Fibroblast of pulmonary artery (primary cell): ENCODE data around the gene PRKCE.

ENCODE experiments used
- DNase-seq: peaks from one replicate; pipeline ENCODE4 v3.0.0-alpha.2; 2010; ENCODE audit warnings: low read depth
- H3K4me3 ChIP-seq: replicated peaks from 2 replicates; pipeline ENCODE4 v1.5.1; 2011; ENCODE audit warnings: low read depth, mild to moderate bottlenecking, control low read depth, low read length, moderate library complexity
- TF ChIP-seq, protein P1 (sequence below): IDR thresholded peaks from 2 replicates; pipeline ENCODE4 v1.5.1; 2011; ENCODE audit warnings: mild to moderate bottlenecking, control low read depth, low read length, inconsistent platforms; ENCODE audit errors: missing control alignments

Gene PRKCE

DNA sequence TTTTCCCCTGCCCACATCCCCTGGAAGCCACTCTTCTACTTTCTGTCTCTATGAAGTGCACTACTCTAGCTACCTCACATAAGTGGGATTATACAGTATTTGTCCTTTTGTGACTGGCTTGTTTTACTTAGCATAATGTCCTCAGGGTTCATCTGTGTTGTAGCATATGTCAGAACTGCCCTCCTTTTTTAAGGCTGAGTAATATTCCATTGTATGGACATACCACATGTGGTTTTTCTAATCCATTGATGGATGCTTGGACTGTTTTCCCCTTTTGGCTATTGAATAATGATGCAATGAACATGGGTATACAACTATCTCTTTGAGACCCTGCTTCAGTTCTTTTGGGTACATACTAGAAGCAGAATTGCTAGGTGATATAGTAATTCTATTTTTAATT, 95.9 kb downstream of the PRKCE start:
- TF ChIP-seq, protein P1, sequence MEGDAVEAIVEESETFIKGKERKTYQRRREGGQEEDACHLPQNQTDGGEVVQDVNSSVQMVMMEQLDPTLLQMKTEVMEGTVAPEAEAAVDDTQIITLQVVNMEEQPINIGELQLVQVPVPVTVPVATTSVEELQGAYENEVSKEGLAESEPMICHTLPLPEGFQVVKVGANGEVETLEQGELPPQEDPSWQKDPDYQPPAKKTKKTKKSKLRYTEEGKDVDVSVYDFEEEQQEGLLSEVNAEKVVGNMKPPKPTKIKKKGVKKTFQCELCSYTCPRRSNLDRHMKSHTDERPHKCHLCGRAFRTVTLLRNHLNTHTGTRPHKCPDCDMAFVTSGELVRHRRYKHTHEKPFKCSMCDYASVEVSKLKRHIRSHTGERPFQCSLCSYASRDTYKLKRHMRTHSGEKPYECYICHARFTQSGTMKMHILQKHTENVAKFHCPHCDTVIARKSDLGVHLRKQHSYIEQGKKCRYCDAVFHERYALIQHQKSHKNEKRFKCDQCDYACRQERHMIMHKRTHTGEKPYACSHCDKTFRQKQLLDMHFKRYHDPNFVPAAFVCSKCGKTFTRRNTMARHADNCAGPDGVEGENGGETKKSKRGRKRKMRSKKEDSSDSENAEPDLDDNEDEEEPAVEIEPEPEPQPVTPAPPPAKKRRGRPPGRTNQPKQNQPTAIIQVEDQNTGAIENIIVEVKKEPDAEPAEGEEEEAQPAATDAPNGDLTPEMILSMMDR: no peak
- H3K4me3 ChIP-seq: no peak overlapping the region
- DNase-seq: no peak

DNA sequence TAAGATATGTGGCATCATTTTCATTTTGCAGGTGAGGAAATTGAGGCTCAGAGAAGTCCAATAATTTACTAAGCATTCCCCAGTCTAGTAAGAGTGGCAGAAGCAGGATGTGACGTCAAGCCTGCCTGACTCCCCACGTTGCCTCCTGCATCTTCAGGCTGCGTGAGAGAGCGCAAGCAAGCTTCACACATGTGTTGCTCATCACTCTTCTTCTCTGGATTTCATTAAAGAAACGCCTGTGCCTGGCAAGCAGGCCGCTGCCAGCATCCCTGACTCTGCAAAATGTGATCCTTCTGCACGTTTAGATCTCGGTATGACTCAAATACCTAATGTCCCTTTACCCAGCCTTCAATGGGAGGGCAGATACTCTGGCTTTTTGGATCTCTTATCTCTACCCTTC, 96.8 kb downstream of the PRKCE start:
- TF ChIP-seq, protein P1: no peak
- H3K4me3 ChIP-seq: no peak overlapping the region
- DNase-seq: peak; percentile 40

DNA sequence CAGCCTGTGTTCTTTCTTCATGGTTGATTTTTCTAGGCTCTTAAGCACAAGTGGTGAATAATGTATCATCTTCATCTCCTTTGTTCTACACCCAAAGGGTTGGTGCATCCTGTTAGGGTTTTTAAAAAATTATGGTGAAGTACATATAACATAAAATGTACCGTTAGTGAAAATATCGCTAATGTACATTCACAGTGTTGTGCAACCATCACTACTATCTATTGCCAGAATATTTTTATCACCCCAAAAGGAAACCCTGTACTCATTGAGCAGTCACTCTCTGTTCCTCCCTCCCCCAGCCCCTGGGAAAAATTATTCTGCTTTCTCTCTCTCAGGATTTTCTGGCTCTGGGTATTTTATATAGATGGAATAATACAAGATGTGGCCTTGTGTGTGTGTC, 98.5 kb downstream of the PRKCE start:
- TF ChIP-seq, protein P1: no peak
- H3K4me3 ChIP-seq: no peak overlapping the region
- no peak for DNase-seq

DNA sequence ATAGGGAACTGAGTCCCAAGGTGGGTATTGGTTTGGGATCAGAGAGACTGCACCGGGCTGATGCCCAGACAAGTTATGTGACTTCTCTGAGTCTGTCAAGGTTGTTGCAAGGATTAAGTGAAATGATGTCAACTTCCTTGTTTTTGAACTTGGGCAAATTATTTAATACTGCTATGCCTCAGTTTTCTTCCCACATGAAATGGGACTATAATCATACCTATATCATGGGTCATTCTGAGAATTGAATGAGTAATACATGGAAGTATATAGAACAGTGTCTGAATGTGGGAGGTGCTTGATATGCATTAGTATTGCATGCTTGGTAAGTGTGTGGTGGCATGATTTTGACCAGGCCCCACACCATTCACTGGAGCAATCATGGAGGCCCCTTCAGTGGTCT, 99.0 kb downstream of the PRKCE start:
- H3K4me3 ChIP-seq: no peak overlapping the region
- TF ChIP-seq, protein P1: no peak
- DNase-seq: no peak

DNA sequence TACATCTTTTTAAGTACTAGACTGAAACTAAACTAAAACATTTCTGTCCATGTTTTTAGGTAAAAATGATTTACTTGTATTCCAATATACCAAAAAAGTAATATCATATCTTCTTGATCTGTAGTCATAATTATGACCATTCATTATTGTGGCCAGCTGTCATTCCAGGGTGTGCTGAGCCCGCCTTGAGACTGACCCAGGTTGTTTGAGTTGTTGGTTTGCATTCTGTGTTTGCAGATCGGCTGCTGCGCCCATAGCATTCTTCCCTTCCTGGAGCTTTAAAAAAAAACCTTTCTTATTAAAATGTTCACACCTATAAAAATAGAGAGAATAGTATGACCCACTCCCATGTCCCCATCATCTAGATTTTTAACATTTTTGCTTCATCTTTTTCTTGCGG, 101.9 kb downstream of the PRKCE start:
- TF ChIP-seq, protein P1: no peak
- no peak overlapping the region for H3K4me3 ChIP-seq
- no peak for DNase-seq

DNA sequence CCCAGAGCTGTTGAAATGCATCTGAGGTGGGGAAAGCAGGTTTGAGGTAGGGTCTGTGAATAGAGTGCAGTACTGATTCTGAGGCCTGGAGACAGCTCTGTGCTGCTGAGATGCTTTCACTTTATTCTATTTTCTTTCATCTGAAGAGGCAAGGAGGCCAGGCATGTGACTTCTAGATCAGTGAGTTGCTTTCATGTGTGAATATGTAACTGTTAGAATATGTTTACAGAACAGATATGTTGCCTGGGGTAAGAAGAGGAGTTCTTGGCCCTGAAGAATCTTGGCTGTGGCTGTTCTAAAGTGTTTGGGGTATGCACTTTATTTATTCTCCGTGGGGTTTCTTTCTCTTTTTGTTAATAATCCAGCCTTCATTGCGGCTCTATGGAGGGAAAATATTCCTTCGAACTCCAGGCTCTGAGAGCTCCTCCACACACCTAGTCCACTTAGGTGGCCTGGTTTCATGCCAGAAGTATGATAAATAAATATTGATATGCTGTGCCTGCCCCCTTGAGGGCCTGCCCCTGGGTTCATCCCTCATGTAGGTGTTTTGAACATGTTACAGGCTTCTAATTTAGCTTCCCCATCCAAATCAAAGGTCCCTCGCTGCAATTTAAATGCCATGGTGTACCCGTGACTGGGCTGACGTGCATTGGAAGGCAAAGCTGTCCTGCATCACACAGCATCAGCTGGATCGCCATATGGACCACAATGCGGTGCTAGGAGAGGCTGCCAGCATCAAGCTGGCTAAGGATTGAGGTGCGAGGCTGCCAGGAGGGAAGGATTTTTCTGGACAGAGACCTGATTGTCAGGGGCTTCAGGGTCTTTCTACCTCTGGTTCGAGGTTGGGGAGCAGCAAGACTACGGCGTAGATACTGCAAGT, 102.9 kb downstream of the PRKCE start:
- TF ChIP-seq, protein P1: no peak
- no peak for DNase-seq

DNA sequence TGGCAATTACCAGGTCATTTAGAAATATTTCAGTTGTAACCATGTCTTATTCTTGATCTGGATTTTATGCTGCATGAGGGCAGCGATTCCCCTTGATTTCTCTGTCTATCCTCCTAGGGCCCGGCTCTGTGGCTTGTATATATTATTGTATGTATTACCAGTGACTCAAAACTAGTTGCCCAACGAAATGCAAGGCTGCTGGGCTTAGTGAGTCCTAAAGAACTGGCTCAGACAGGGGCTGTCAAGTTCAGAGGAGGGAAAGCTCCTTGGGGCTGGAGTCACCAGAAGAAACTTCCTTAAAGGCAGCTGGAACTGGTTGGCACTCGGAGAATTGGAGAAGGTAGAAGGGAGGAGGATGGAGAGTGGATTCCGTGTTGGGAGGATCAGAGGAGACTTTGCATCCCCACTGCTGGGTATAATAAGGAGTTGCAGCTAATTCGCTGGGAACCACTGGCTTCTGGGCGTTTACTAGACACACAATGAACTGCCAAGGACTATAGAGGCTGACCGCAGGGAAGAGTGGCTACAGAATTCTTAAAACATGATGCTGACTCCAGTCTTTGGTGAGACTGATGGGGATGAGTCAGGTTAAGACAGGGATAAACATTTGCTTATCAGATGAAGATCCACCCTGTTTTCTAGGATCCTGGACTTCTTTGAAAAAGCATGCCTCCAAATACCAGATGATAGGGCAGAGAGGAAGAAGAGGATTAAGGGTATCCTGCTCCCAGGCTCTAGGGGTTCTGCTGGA, 104.3 kb downstream of the PRKCE start:
- TF ChIP-seq, protein P1: no peak
- no peak overlapping the region for H3K4me3 ChIP-seq
- no peak for DNase-seq

More for the DNA sequence above, 102.9 kb downstream of the PRKCE start:
- H3K4me3 ChIP-seq: no peak overlapping the region
